Panc1 (cell line): Measurements from ENCODE around the gene CCDC51. TPM values are rescaled to one million over a fixed set of nuclear protein-coding genes. Genes with fewer than 3 reads are reported as not detected.

Experiments
- ATAC-seq: fragments of 200-7000 bp; cut with Tn5 transposase; 2 replicates; pipeline ENCODE4 v1.9.1; 2020; ENCODE audit warnings: mild to moderate bottlenecking, moderate library complexity
- BruUV-seq: library from RNA; stranded (reverse); fragments of 400-500 nt; replicated peaks from 2 replicates; lab custom pipeline; 2021; lab: Mats Ljungman, UMichigan
- CTCF ChIA-PET: fragments of 300-600 bp; sonication (Branson Sonifier 250); formaldehyde crosslinking; loops from one replicate; lab custom pipeline; 2022; ENCODE audit warnings: antibody characterized with exemption; lab: Charles Lee
- POLR2A ChIA-PET: fragments of 300-600 bp; sonication (Branson Sonifier 250); formaldehyde crosslinking; loops from one replicate; lab custom pipeline; 2022; ENCODE audit warnings: antibody characterized with exemption; lab: Charles Lee
- DNase-seq: peaks from one replicate; pipeline ENCODE4 v3.0.0-alpha.2; 2010; ENCODE audit warnings: low read depth, low spot score
- H3K27ac ChIP-seq: 2 replicates; pipeline ENCODE4 v1.5.1; 2011; ENCODE audit warnings: mild to moderate bottlenecking, low read length, inconsistent platforms
- H3K27me3 ChIP-seq: fragments of 200-500 bp; sonication (Bioruptor generic); 2 replicates; pipeline ENCODE4 v1.6.0; 2014; ENCODE audit warnings: low read length, inconsistent platforms; ENCODE audit not compliant: control insufficient read depth, insufficient read depth
- H3K36me3 ChIP-seq: fragments of 200-500 bp; sonication (Bioruptor generic); 2 replicates; pipeline ENCODE4 v1.5.1; 2014; ENCODE audit warnings: inconsistent platforms, mild to moderate bottlenecking, low read length, moderate library complexity; ENCODE audit not compliant: control insufficient read depth, insufficient read depth
- H3K4me1 ChIP-seq: 2 replicates; pipeline ENCODE4 v1.5.1; 2011; ENCODE audit warnings: inconsistent platforms, mild to moderate bottlenecking, low read length, moderate library complexity; ENCODE audit not compliant: control insufficient read depth, insufficient read depth
- H3K4me3 ChIP-seq, 2 experiments: 2 replicates each; pipeline ENCODE4 v1.5.1; 2011 to 2012; ENCODE audit warnings: low read depth in 2 of 2, low read length in 2 of 2, mild to moderate bottlenecking in 2 of 2, inconsistent platforms in 1 of 2, moderate library complexity in 1 of 2
- H3K9me3 ChIP-seq: fragments of 200-500 bp; sonication (Bioruptor generic); 2 replicates; pipeline ENCODE4 v1.5.1; 2014; ENCODE audit warnings: low read depth, mild to moderate bottlenecking, inconsistent platforms, low read length, moderate library complexity; ENCODE audit not compliant: control insufficient read depth, insufficient read depth
- CTCF ChIP-seq: fragments of 450-650 bp; IDR thresholded peaks from 2 replicates; pipeline ENCODE4 v1.5.1; 2017; ENCODE audit warnings: mild to moderate bottlenecking
- POLR2AphosphoS5 ChIP-seq: IDR thresholded peaks from 2 replicates; pipeline ENCODE4 v1.6.1; 2012; ENCODE audit warnings: mild to moderate bottlenecking, low read depth, low read length, moderate library complexity
- REST ChIP-seq, 2 experiments: IDR thresholded peaks; 2 replicates each; pipeline ENCODE4 v1.6.1; 2011 to 2012; ENCODE audit warnings: low read depth in 2 of 2, control low read depth in 1 of 2, low read length in 1 of 2, mild to moderate bottlenecking in 1 of 2, moderate library complexity in 1 of 2; ENCODE audit not compliant: insufficient read depth in 1 of 2
- SIN3A ChIP-seq: IDR thresholded peaks from 2 replicates; pipeline ENCODE4 v1.6.1; 2012; ENCODE audit warnings: low read depth, mild to moderate bottlenecking, low read length, moderate library complexity, borderline replicate concordance; ENCODE audit not compliant: insufficient read depth
- TCF7L2 ChIP-seq: IDR thresholded peaks from 2 replicates; pipeline ENCODE4 v1.6.1; 2011; ENCODE audit warnings: mild to moderate bottlenecking, low read depth, low read length, inconsistent platforms
- in situ Hi-C: cut with HindIII; loops from 2 replicates; pipeline ENCODE4 v1.10.0; 2016; ENCODE audit warnings: low sequenced_read_pairs, low pct_unique_long_range_greater_than_20kb
- intact Hi-C: fragments of 100-400 bp; cut with micrococcal nuclease; formaldehyde crosslinking; loops from one replicate; pipeline ENCODE4 v1.10.0; 2022; ENCODE audit not compliant: unreplicated experiment
- total RNA-seq: library from RNA; stranded (reverse); gene quantifications from one replicate; pipeline ENCODE4 v1.2.1, GENCODE V29; 2021; ENCODE audit not compliant: unreplicated experiment

Gene CCDC51
- total RNA-seq, 1 experiment from 2014 or later: 11.9 TPM

- no TSS peak for BruUV-seq
- in situ Hi-C loops (no loop called here), intact Hi-C loops (no loop called here)
- POLR2A ChIA-PET: no interaction called here
- ATAC-seq (no peak), DNase-seq (no peak)
- H3K27ac ChIP-seq: no peak overlapping the region
- TF ChIP-seq REST (IDR thresholded peaks at IDR 0.05; ENCODE audit: insufficient read depth in 1 of 2, low read depth in 2 of 2, low read length in 1 of 2): no peak
- no peak for TF ChIP-seq SIN3A
- no peak for TF ChIP-seq POLR2AphosphoS5
- no peak for TF ChIP-seq CTCF
- TF ChIP-seq TCF7L2: no peak
- no peaks in the 10 kb centered on the region for H3K4me1 ChIP-seq
- no peaks in the 10 kb centered on the region for H3K9me3 ChIP-seq
- H3K36me3 ChIP-seq: no peaks in the 10 kb centered on the region
- H3K4me3 ChIP-seq: no peak overlapping the region
- CTCF ChIA-PET: no interaction called here
- no peaks in the 10 kb centered on the region for H3K27me3 ChIP-seq
These were observed 33.9 kb downstream of the CCDC51 start for GRCh38 chr3:48405971-48406370.

GRCh38 chr3:48405343-48405881, 34.5 kb downstream of the CCDC51 start:
- H3K27me3 ChIP-seq: no peaks in the 10 kb centered on the region
- DNase-seq (no peak), ATAC-seq (no peak)
- no peak overlapping the region for H3K27ac ChIP-seq
- no peaks in the 10 kb centered on the region for H3K9me3 ChIP-seq
- intact Hi-C loops: no loop called here
- ChIA-PET CTCF (interaction anchor here (1.3 kb wide), 1 partner anchor 31 kb away, joined by 7 read pairs; no protein-coding TSS in a partner anchor), POLR2A (no interaction called here)
- no peaks in the 10 kb centered on the region for H3K36me3 ChIP-seq
- TF ChIP-seq POLR2AphosphoS5 (no peak), REST (IDR thresholded peaks at IDR 0.05; ENCODE audit: insufficient read depth in 1 of 2, low read depth in 2 of 2, low read length in 1 of 2) (no peak), CTCF (no peak), TCF7L2 (no peak), SIN3A (no peak)
- BruUV-seq: no TSS peak
- in situ Hi-C loops: no loop called here
- H3K4me3 ChIP-seq: no peak overlapping the region
- H3K4me1 ChIP-seq: no peaks in the 10 kb centered on the region
